NCI-H1930 (cell line): ENCODE data around the gene MEX3D.
A peak's percentile ranks its signal among the peaks of the same experiment; 100 is the strongest.

Source experiments
- DNase-seq, 2 experiments: peaks; one replicate each; lab custom pipeline; 2025; lab: John Stamatoyannopoulos, UW

The MEX3D gene

DNA sequence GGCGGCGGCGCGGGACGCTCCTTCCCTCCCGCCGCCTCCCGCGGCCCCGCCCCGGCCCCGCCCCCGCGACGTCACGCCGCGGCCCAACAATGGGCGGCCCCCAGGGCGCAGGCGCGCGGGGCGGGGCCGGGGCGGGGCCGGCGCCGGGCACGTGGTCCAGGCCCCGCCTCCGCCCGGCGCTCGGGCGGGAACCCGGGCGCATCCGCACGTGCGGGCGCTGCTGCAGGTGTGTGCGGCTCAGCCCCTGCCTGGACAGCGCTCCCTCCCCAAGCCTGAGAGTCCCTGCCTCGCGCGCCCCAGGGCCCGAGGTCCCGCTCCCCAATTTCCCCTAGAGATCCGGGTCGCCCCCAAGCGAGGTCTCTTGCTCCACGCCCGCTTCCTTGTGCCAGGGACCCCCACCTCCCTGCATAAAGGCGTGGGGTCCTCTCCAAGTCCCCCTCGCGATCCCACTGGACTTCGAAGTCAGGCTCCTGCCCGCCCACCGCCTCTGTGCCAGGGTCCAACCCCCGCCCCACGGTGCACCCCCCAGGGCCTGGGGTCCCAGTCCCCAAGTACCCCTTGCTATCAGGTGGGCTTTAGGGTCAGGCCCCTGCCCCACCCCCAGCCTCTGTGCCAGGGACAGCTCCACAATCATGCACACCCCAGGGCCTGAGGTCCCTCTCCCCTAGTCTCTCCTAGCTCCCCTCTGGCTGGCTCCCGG is at the start of gene MEX3D:
Gene MEX3D, minus strand, starts transcription at position 6 of the 700 bp plus-strand sequence. CDS start 267 bp downstream, outside the sequence.
- peak in 1 of 2 experiments; percentile 61 for DNase-seq

DNA sequence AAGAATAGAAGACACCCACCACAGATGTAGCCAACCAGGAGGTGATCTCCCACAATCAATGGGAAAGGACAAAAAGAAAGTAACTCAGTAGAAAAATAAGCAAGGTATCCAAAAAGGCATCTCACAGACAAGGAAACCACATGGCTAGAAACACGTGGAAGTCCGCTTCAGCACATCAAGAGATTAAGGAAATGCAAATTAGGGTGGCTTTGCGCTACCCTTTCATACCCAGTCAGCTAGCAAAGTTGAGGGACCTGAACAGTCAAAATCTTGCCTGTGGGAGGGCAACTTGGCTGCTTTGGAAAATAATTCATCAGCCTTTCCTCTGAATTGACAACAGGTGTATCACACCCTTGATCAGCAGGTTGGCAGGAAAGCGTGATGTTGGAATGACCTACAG is 48.8 kb upstream of the MEX3D start:
- no peak for DNase-seq

DNA sequence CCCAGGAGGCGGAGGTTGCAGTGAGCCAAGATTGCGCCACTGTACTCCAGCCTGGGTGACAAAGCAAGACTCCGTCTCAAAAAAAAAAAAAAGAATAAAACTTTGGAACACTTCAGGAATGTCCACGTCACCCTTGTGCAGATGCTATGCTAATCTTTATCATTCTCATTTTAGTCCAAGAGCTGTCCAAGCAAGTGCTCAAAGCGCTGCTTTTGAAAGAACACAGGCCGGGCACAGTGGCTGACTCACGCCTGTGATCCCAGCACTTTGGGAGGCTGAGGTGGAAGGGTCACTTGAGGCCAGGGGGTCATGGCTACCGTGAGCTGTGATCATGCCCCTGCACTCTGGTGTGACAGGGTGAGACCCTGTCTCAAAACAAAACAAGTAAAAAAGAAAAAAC is 48.3 kb upstream of the MEX3D start:
- no peak for DNase-seq

DNA sequence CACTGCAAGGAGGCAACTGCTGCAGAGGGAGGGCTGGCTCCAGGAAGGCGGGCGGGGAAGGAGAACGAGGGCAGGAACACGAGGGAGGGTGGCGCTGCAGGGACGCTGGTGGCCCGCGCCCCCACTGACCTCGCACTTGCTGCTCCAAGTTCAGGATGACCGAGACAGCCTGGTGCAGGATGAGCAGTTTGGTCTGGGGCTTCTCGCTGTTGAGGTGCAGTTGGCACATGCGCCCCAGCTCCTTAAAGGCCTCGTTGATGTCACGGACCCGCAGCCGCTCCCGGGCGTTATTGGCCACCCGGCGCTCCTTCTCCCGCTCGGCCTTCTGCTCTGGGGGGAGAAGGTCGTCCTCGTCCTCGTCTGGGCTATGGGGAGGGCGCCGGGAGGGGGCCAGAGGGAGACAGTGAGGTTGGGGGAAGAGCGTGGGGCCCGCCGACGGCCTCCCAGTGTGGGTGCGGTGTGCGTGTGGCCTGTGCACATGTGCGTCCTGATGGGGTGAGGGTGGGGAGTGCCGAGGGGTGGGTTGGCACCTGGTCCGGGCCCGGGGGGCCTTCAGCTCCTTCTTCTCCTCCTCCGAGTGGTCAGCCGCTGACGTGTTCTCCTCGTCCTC is 47.1 kb upstream of the MEX3D start:
- no peak for DNase-seq

DNA sequence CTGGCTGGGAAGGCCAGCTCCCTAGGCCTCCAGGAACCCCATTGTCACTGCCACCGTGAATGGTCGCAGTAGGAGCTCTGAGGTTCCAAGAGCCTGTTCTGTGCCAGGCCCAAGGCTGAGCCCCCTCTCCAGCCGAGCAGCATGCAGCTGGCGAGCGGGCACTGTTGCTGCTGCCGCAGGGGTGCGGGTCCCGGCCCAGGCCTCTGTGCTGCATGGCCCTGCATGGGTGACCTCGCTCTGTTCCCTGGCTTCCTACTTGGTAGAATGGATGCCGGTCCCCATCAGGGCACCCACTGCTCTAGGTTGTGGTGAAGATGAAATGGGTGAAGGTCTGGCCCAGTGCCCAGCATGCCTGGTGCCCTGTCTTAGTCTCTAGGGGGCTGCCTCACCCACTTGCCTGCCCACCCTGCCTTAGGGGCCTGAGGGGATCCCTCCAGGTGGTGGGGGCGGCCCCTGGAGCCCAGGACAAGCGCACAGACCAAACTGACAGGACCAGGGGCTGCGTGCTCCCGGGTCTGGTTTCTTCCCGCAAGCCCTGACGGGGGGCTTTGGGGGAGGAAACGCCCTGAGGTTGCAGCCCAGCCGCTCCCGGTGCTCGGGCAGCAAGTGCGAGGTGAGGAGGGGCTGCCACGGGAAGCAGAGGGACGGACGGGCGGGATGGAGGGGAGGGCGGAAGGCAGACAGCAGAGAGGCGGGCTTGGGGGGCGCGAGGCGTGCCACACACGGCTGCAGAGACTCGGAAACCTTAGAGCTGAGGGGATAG is 45.9 kb upstream of the MEX3D start:
- no peak for DNase-seq

DNA sequence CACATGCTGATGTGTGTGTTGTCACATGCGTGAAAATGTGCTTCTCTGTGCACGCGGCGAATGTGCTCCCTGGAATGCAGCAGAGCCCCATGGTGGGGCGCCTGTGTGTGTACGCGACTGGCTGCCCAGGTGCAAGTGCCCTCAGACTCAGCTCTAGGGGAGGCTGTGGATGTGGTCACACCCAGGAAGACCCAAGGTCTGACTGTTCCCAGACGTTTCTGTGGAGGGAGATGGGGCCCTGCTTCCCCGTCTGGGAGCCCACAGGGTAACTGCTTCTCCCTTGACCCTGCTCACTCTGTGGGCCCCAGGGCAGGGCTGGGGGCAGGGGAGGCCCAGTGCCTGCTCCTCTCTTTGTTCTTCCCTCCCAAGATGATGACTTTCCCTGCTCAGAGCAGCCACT is 45.0 kb upstream of the MEX3D start:
- DNase-seq: no peak

DNA sequence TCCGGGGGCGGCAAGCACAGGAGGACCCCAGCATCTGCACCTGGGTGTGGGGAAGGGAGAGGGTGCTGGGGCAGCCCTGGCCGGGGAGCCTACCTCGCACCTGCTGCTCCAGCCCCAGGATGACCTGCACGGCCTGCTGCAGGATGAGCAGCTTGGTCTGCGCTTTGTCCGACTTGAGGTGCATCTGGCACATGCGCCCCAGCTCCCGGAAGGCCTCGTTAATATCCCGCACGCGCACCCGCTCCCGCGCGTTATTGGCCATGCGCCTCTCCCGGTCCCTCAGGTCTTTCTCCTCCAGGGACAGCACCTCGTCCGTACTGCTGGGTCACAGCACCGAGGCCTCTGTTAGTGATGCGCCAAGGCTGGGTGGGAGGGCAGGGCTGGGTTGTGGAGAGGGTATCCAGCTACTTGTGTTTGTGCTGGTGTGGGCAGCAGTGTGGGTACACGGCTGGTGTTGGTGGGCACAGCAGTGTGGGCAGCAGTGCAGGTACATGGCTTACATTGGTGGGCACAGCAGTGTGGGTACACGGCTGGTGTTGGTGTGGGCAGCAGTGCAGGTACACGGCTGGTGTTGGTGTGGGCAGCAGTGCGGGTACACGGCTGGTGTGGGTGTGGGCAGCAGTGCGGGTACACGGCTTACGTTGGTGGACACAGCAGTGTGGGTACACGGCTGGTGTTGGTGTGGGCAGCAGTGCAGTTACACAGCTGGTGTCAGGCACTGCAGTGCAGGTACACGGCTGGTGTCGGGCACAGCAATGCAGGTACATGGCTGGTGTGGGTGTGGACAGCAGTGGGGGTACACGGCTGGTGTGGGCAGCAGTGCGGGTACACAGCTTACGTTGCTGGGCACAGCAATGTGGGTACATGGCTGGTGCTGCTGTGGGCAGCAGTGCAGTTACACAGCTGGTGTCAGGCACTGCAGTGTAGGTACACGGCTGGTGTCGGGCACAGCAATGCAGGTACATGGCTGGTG is 44.3 kb upstream of the MEX3D start:
- DNase-seq: no peak

DNA sequence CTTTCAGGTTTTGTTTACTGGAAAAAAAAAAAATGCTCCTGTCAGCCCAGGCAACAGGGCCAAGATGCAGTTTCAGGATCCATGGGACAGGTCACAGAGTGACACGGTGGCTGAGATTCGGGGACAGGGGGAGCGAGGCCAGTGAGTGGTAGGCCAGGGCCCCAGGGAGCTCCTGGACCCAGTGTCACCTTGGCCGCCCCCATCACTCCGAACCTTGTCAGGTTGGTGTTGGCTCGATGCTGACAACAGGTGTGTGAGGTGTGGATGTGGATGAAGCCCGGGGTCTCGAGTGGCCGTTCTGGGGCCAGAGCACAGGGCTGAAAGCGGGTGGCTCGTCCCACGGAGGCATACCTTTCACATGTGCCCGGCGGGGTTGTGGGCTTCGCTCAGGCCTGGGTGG is 43.2 kb upstream of the MEX3D start:
- no peak for DNase-seq

DNA sequence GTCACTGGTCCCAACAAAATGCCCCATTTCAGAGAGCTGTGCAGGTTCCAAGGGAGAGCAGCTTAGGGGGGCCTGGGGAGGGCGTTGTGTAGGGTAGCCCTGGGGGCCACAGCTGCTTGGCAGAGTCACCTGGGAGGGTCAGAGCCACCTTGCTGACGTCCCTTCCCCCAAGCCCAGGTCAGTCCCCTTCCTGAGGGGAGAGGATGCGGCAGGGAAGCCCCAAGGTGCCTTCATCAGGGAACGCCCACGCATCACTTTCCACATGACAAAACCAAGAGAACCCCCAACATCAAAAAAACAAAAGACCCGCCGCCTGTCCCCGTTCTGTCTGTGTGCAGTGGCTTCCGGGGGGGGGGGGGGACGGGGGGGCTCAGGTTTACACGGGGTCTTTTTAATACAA is 42.5 kb upstream of the MEX3D start:
- DNase-seq: no peak

DNA sequence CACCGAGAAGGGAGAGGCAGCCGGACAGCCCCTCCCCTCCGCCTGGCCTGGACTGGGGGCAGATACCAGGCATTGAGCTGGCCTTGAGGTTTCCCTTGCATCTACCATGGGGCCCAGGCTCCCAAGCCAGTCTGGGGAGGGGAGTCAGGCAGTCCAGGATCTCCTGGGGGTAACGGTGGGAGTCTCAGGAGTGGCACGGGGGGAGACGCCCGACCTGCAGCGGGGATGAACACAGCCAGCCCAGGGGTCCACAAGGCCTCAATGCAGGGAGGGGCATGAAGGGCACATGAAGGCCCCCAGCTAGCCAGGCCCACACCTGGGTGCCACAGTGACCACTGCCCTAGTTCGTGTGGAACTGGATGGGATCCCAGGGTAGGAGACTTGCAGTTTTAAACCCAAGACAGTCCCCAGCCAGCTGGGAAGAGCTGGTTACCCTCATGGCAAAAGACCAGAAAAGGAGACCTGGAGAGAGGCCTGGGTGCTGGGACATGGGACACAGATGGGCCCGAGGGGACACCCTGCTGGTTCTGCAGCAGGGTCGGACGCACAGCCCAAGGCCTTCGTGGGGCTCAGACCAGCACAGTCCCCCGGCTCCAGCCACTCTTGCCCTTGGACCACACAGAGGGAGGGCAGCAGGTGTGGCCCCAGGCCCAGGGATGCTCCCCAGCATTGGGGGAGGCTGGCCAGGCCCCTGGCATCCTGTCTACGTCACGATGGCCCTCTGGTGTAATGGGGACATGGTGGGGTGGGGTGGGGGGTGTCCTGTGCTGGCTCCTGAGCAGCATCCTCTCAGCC is 41.8 kb upstream of the MEX3D start:
- no peak for DNase-seq

DNA sequence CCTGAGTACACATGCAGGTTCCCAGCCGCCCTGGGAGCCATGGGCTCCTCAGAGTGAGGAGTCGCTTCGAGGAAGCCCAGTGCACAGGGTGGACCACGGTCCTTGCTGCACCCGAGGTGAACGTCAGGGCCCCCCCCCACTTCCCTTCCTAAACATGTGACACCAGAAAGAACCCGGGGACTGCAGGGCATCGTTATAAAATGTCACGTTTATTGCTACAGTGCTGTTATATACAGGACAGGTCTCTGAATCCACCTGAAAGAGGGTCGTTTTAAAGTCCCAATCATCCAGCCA is 40.9 kb upstream of the MEX3D start:
- no peak for DNase-seq

DNA sequence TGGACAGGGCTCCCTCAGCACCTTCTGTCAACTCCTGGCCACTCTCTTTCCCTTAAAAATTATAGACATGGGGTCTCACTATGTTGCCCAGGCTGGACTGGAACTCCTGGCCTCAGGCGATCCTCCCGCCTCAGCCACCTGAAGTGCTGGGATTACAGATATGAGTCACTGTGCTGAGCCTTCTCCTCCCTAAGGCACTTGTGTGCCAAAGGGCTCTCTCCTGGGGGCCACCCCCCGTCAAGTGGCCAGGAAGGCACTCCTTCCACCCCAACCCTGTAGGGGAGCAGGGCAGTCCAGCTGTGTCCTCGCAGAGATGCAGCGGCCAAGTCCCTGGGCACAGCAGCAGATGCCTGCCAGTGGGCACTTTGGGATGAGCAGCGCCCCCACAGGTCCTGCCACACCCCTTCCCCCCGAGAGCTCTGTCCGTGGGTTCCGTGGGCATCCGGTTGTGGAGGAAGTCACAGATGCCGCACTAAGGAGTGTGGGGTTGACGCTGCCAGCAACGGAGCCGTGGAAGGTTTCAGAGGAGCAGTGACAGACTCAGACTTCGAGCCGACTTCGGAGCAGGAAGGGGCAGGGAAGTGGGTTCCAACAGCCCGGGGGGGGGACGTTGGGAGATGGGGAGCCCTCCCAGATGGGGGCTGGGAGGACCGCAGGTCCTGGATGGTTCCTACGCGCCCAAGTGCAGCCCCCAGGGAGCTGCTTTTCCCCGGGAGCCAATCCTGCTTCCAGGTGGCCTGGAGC is 40.4 kb upstream of the MEX3D start:
- DNase-seq: no peak

DNA sequence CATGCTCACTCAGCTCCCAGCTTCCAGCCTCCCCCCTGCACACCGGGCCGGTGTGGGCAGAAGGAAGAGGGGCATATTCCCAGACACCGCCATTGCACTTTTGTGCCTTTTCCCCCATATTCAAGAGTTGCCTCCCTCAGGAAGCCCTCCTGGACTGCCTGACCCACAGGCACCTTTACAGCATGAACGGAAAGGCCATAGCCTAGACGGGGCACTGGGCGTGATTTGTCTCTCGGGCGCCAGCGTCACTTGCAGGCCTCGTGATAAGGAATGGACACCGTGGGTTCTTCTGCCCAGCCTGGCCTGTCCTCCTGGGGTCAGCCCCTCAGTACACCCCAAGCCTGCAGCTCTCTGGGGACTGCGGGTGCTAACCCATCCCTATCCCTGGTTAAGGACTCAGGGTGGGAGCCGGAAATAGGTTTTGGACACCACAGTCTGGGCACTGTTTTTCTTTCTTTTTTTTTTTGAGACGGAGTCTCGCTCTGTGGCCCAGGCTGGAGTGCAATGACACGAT is 38.1 kb upstream of the MEX3D start:
- no peak for DNase-seq

DNA sequence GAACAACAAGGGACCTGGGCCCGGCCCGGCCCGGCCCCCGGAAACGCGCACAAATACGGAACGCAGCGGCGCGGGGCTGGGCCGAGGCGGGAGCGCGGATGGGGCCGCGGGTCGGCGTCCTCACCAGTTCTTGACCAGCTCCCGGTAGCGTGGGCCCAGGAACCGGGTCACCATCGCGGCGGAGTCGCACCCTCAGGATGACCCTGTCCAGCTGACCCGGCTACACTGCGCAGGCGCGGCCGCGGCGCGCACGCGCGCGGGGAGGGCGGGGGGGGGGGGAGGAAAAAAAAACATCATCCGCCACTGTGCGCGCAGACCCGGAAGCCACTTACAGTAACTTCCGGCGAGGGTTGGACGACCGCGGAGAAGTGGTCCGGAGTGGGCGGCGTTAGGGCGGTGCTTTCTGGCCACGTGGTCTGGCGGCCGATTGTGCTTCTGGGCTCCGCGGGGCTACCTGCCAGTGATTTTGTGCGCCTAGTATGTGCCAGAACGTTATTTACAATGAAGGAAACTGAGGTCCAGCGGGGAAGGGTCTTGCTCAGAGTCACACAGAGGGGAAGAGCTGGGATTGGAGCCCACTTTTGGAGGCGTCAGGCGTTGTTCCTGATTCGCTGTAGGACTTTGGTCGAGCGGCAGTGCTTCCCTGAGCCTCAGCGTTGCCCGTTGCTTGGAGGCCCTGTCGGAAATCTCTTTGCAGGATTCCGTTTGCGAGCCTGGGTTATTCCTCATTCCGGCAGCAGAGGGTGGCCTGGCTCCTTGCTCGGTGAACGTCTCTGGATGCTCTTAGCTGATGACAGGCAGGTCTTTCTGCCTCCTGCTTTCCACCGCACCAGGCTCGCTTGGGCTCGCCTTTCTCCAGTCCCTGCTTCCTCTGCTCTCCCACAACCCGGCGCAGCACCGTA is 37.4 kb upstream of the MEX3D start, which contains the start of gene UQCR11:
Gene UQCR11, minus strand, starts transcription at position 227 of the 902 bp plus-strand sequence. Its CDS starts 53 bp downstream, at position 174.
- DNase-seq: peak; percentile 86 to 88

DNA sequence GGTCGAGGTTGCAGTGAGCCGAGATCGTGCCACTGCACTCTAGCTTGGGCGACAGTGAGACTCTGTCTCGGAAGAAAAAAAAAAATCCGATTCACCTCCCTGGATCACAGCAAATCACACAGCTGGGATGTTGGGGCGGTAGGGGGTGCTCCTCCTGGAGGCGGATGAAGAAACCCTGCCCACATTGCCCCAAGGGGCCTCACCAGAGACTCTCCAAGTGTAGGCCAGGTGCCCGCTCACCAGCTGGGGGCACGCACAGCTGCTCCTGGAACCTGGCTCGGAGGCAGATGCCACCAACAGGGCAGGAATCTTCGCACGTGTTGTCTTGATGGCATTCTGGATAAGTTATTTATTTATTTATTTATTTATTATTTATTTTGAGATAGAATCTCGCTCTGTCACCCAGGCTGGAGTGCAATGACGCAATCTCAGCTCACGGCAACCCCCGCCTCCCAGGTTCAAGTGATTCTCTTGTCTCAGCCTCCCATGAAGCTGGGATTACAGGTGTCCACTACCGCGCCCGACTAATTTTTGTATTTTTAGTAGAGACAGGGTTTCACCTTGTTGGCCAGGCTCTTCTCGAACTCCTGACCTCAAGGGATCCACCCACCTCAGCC is 34.1 kb upstream of the MEX3D start:
- DNase-seq: no peak

DNA sequence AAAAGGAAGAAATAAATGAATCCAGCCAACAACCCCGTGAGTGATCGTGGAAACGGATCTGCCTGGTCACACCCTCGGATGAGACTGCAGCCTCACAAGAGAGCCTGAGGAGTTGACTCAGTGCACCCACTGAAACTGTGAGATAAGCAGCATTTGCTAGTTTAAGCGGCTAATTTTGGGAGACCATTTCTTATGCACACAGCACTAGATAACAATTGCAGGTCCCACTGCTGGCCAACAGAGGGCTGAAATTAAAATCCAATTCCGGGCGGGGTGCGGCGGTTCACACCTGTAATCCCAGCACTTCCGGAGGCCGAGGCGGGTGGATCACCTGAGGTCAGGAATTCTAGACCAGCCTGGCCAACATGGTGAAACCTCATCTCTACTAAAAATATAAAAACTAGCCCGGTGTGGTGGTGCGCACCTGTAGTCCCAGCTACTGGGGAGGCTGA is 33.5 kb upstream of the MEX3D start:
- no peak for DNase-seq

DNA sequence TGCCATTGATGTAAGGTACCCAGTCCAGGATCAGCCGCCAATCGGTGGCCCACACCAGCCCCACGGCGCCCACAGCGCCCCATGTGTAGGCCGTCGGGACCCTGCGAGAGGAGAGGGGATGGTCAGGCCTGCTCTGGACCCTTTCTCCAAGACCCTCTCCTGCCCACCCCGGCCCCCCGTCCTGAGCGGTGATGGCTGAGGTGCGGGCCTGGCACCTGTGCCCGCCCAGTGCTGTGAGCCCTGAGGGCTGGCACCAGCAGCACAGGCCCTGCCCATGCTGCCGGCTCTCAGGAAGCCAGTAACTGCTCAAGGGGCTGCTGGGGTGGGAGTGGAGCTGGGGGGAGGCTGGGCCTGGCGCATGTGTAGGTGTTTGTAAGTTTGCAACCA is 31.3 kb upstream of the MEX3D start:
- no peak for DNase-seq

DNA sequence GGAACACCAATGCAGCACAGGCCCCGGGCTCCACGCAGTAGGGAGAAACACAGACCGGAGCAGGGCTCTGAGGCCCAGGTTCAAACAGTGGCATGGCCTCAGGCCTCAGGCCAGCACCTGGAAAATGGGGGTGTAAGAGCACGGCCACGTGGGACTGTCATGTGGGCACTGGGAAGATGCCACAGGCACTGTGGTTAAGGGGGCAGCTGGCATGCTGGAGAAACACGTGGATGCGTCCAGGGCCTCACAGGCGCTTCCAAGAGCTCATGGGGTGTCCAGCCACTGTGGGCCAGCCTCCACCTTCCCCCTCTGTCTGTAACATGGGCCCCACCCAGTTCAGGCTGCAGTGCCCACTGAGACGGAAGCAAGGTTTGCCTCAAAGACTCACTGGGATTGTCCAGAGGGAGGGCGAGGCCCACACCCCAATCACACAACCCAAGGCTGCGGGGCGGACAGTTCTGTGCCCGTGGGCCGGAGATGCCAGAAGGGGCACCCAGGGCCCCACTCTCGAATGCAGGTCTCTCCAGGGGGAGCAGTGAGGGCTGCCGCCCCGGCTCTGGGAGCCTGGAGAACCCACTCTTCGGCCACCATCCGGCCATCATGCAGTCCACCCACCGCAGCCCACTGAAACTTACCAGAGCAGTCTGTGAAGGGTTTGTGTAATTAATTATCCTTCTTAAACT is 30.8 kb upstream of the MEX3D start:
- DNase-seq: no peak
